Kidney capillary endothelial cell (primary cell): ENCODE data around the gene IL11.

Experiments
- DNase-seq: peaks from one replicate; pipeline ENCODE4 v3.0.0-alpha.2; 2018; ENCODE audit warnings: low spot score

Gene IL11

GRCh38 chr19:55324662-55325061, 45.6 kb downstream of the IL11 start:
- no peak for DNase-seq

GRCh38 chr19:55322204-55322885, 47.9 kb downstream of the IL11 start:
- no peak for DNase-seq

- DNase-seq: no peak
Observed at GRCh38 chr19:55321466-55322137, 48.7 kb downstream of the IL11 start.

- no peak for DNase-seq
Observed at GRCh38 chr19:55320844-55321419, 49.3 kb downstream of the IL11 start.

- DNase-seq: no peak
Observed at GRCh38 chr19:55319785-55320184, 50.5 kb downstream of the IL11 start.

- no peak for DNase-seq
Observed at GRCh38 chr19:55316646-55317045, 53.6 kb downstream of the IL11 start.

GRCh38 chr19:55315956-55316525, 54.2 kb downstream of the IL11 start:
- no peak for DNase-seq

- no peak for DNase-seq
Observed at GRCh38 chr19:55314396-55314795, 55.9 kb downstream of the IL11 start.
